C4-2B (cell line): Measurements from ENCODE around the gene LSM12.
"Not testable (repeated sequence)": the region's sequence is repeated elsewhere in the genome, so short reads cannot be mapped to it uniquely, and the experiment has no call there.

ENCODE experiments used
- H3K27ac ChIP-seq: fragments of 450-650 bp; 2 replicates; pipeline ENCODE4 v1.5.1; 2017
- CTCF ChIP-seq: fragments of 450-650 bp; conservative IDR thresholded peaks from 2 replicates; pipeline ENCODE4 v1.5.1; 2017; ENCODE audit warnings: mild to moderate bottlenecking
- ZFX ChIP-seq: fragments of 450-650 bp; IDR thresholded peaks from 2 replicates; pipeline ENCODE4 v1.6.1; 2017

LSM12 gene

GRCh38 chr17:44000871-44001460 lies 65.5 kb downstream of the LSM12 start:
- TF ChIP-seq ZFX, result no peak
- TF ChIP-seq CTCF, result no peak
- no peak overlapping the region for H3K27ac ChIP-seq

DNA sequence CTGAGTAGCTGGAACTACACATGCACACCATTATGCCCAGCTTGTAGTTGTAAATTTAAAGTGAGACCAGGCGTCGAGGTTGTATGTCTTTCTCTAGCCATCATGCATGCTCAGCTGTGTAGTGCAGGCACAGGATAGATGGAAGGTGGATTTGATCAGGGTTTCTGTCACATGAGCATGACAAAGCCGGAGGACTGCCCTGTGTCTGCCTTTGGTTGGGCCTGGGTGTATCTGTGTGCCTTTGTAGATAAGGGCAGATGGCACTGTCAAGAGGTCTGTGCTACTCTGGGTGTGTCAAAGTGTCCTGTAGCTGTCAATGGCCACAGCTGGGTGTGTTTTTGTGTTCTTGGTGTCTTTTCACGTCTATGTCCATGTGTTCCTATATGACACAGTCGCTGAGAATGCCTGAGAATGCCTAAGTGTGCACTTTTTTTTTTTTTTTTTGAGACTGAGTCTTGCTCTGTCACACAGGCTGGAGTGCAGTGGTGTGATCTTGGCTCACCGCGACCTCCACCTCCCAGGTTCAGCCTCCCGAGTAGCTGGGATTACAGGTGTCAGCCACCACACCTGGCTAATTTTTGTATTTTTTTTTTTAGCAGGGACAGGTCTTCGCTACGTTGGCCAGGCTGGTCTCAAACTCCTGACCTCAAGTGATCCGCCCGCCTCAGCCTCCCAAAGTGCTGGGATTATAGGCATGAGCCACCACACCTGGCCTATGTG lies 66.2 kb downstream of the LSM12 start:
- TF ChIP-seq ZFX (no peak), CTCF (no peak)
- no peak overlapping the region for H3K27ac ChIP-seq

- no peak overlapping the region for H3K27ac ChIP-seq
- no peak for TF ChIP-seq ZFX
- no peak for TF ChIP-seq CTCF
Measured at GRCh38 chr17:43999024-43999423, 67.4 kb downstream of the LSM12 start.

DNA sequence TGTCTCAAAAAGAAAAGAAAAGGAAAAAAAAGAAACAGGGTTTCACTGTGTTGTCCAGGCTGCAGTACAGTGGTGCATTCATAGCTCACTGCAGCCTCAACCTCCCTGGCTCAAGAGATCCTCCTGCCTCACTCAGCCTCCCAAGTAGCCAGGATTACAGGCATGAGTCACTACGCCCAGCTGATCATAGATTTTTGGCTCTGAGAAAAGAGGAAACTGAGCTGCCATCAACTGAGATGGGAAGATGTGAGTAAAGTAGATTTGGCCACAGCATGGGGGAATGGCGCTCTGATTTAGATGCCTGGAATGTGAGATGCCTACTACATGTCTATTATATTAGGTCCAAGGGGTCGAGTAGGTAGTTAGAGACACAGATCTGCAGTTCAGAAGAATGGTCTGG lies 67.9 kb downstream of the LSM12 start:
- H3K27ac ChIP-seq, result no peak overlapping the region
- TF ChIP-seq CTCF (no peak), ZFX (no peak)

DNA sequence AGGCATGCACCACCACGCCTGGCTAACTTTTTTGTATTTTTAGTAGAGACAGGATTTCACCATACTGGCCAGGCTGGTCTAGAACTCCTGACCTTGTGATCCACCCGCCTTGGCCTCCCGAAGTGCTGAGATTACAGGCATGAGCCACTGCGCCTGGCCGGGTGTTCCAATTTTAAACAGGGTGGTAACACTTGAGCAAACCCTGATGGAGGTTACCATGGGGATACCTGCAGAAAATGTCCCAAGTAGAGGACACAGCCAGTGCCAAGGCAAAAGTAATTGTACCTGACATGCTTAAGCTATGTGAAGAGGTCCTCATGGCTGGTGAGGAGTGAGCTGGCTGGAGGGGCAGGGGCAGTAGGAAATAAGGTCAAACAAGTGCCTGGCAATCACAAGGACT lies 69.3 kb downstream of the LSM12 start:
- not testable (repeated sequence) for H3K27ac ChIP-seq

GRCh38 chr17:43995150-43995471 lies 71.4 kb downstream of the LSM12 start:
- TF ChIP-seq ZFX (no peak), CTCF (peak; percentile 49; the same call in 1 of the 2 replicates)
- H3K27ac ChIP-seq, result no peak overlapping the region; the same call in 1 of the 2 replicates

DNA sequence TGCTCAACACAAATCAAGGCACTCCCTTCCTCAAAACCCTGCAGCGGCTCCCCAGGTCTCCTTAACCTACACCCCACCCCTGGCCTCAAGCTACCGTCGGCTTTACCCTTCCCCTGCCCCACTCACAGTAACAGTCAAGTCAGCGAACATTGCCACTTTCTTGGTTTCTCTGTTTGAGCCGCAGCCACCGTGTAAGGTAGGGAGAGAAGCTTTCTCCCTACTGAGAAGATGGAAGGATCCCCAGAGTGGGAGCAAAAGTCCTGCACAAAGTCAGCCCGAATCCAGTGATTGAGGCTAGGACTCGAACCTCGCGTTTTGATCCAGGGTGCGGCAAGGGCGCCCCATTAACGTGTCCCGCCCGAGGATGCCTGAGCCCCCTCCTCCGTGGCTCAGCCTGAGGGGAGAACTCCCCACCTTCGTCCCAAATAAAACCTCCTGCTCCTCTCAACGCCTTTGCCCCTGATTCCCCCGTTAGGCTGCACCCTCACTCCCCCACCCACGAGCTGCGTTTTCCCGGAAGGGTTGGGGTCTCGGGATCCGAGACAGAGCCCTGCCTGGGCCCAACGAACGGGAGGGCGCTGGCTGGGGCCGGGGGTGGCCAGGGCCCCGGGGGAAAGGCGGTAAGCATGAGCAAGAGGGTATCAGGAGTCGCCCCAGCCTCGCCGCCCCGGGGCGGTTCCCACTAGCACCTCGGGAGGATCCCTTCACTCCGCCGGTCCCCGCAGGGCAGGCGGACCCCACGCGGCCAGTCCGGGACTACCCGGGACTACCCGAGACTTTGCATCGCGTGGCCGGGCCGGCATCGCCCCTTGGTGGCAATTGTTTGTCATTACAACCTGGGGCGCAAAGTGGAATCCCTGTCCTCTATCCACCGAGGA lies 72.0 kb downstream of the LSM12 start:
- H3K27ac ChIP-seq, result peak overlapping the region; percentile 9; the same call in 1 of the 2 replicates
- peak; percentile 83 for TF ChIP-seq CTCF
- no peak for TF ChIP-seq ZFX
